ENCODE measurements around the gene PLD2.

Gene PLD2, protein sequence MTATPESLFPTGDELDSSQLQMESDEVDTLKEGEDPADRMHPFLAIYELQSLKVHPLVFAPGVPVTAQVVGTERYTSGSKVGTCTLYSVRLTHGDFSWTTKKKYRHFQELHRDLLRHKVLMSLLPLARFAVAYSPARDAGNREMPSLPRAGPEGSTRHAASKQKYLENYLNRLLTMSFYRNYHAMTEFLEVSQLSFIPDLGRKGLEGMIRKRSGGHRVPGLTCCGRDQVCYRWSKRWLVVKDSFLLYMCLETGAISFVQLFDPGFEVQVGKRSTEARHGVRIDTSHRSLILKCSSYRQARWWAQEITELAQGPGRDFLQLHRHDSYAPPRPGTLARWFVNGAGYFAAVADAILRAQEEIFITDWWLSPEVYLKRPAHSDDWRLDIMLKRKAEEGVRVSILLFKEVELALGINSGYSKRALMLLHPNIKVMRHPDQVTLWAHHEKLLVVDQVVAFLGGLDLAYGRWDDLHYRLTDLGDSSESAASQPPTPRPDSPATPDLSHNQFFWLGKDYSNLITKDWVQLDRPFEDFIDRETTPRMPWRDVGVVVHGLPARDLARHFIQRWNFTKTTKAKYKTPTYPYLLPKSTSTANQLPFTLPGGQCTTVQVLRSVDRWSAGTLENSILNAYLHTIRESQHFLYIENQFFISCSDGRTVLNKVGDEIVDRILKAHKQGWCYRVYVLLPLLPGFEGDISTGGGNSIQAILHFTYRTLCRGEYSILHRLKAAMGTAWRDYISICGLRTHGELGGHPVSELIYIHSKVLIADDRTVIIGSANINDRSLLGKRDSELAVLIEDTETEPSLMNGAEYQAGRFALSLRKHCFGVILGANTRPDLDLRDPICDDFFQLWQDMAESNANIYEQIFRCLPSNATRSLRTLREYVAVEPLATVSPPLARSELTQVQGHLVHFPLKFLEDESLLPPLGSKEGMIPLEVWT

DNA sequence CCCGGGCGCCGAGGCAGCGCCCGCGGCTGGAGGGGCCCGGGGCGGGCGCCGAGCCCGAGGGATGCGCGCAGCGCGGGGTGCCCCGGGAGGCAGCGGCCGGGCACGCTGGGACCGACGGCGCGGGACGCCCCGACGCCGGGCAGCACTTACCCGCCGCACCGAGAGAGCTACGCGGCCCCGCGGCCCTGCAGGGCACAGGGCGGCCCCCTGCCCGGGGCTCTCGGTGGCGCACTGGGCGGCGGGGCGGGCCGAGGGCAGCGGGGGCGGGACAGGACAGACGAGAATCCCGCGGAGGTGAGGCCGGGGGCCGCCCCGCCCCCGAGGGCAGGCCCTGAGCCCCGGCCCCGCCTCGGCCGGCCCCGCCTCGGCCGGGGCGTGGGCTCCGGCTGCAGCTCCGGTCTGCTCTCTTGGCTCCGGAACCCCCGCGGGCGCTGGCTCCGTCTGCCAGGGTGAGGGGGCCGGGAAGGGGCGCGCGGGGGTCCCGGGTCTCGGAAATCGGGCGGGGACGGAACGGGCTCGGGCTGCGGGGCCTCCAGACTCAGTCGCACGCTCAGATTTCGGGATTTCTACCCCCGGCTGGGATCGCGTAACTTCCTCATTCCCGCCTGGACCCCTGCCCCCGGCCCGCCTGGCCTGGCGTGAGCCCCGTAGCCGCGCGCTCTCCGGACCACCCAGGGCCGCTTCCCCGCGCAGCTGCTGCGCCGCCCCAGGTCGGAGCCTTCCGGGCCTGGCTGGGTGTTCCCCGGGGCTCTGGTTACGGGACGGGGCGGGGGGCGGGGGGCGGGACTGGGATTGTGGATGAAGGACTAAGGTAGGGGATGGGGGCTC, at the start of gene PLD2:
Gene PLD2 (plus strand): TSS at position 376 of the 828 bp plus-strand sequence. CDS start 621 bp downstream, outside the sequence.
- DNase-seq: no peak

DNA sequence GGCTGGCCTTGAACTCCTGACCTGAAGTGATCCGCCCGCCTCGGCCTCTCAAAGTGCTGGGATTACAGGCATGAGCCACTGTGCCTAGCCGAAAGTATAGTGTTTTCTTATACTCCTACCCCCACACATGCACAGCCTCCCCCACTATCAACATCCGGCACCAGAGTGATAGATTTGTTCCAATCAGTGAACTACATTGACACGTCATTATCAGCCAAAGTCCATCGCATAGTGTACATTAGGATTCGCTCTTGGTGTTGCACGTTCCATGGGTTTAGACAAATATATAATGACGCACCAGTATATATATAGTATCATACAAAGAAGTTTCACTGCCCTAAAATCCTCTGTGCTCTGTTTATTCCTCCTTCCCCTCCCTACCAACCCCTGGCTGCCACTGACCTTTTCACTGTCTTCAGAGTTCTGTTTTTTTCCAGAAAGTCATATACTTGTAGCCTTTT, 47.1 kb upstream of the PLD2 start:
- no peak for DNase-seq

DNA sequence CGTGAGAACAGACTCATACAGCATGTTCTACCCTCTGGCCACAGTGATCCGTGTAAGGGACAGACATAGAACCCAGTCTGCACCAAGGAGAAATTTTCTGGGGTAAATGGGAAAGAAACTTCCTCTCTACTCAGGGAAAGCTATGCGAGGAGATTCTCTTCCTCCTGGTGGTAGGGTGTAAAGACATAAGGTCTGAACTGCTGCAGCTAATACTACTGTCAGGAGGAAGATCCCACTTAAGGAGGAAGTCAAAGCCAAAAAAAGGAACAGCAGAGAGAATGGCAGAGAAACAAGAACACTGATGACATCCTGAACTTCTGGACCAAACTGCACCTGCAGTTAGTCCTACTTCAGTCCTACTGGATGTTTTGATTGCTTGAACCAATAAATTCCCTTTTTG, 42.4 kb upstream of the PLD2 start:
- DNase-seq: no peak

DNA sequence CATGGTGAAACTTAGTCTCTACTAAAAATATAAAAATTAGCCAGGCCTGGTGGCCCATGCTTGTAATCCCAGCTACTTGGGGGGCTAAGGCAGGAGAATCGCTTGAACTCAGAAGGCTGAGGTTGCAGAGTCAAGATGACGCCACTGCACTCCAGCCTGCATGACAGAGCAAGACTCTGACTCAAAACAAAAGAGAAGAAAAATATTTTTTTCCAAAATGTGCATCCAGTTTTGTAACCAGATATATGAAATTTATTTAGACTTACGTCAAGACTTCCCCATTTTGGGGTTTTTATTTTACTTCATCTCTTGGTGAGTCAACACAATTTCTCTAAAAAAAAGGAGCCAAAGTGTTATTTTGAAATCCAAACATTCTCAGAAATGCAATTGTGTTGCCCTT, 40.8 kb upstream of the PLD2 start:
- DNase-seq: no peak

DNA sequence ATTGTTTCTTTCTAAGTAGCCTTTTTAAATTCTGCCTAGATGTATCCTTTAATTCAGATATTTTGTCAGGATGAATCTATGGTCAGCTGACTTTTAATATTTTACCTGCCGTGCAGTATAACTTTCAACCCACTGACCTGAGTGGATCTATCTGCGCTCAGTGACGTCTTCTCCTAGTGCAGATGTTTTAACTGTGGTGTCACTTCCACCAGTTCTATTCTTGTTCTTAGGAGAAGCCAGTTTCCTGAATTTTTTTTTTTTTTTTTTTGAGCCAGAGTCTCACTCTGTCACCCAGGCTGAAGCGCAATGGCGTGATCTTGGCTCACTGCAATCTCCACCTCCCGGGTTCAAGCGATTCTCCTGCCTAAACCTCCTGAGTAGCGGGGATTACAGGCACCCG, 40.2 kb upstream of the PLD2 start:
- no peak for DNase-seq

DNA sequence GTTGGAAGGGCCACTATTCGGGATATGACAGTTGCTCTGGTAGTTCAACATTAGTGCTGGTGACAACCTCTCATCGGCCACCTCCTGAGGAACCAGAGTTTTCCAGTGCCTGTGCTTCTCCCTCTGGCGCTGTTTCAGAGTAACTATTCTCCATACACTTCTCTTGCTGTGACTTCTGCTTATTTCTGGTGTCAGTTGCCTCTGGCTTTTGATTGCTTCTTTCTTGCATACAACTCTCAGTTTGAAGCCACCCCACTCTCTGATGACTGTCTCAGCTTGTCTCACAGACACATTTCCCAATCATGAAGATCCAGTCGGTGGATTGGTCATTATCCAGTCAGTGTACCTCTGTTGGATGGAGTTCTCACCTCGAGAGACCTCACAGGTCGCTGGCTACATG, 38.7 kb upstream of the PLD2 start:
- DNase-seq: no peak

DNA sequence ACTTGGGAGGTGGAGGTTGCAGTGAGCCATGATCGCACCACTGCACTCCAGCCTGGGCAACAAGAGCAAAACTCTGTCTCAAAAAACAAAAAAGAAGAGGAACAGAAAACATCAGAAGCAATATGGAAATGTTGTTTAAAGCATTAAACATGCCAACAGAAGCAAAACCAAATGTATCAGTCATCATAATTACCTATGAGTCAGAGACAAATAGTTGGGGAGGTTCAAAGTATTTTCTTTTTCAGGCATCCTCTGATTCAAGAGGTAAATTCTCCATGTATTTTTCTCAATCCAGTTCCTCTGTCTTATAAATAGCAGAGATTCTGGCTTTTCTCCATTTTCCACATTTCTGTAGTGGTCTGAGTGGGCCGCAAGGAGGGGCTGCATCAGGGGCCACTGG, 37.3 kb upstream of the PLD2 start:
- DNase-seq: no peak

DNA sequence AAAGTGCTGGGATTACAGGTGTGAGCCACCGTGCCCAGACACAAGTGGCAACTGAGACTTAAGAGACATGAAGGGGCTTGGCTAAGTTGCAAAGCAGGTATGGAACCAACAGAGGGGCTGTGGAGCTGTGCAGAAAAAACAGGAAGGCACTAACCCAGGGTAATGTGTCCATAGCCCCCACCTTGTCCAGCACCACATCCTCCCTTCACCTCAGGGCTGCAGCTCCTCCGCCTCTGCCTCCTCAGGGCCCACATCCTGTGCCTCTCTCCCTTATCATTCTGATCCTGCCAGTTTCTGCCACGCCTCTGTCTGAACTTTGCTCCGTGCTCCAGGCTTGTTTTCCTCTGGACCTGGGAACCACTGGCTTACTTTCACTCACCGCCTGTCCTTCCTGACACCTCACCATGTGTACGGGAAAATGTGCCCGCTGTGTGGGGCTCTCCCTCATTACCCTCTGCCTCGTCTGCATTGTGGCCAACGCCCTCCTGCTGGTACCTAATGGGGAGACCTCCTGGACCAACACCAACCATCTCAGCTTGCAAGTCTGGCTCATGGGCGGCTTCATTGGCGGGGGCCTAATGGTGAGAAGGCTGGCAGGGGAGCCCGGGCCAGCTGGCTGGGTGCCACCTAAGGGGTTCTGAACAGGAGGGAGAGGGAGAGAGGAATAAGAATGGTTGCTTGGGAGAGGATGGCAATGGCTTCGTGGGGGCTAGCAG, 35.3 kb upstream of the PLD2 start, which contains the start of gene TM4SF5:
Gene TM4SF5 (plus strand): TSS at position 368 of the 716 bp plus-strand sequence. CDS start 37 bp downstream, at position 405.
- no peak for DNase-seq

DNA sequence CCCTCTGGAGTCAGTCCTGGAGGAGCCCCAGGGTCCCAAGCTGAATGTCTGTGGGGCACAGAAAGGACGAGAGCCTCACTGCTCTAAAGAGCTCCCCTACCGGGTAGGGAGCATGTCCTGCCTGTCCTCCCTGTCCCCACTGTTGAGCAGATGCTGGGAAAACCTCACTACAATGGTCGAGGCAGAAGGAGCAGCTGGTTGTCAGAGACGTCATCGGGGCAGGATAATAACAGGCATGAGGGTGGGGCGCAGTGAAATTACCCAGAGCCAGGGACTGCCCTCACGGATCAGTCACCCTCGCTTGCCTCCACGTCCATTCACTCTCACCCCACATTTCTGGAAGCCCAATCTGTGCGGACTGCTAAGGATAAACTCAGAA, 34.7 kb upstream of the PLD2 start:
- no peak for DNase-seq

DNA sequence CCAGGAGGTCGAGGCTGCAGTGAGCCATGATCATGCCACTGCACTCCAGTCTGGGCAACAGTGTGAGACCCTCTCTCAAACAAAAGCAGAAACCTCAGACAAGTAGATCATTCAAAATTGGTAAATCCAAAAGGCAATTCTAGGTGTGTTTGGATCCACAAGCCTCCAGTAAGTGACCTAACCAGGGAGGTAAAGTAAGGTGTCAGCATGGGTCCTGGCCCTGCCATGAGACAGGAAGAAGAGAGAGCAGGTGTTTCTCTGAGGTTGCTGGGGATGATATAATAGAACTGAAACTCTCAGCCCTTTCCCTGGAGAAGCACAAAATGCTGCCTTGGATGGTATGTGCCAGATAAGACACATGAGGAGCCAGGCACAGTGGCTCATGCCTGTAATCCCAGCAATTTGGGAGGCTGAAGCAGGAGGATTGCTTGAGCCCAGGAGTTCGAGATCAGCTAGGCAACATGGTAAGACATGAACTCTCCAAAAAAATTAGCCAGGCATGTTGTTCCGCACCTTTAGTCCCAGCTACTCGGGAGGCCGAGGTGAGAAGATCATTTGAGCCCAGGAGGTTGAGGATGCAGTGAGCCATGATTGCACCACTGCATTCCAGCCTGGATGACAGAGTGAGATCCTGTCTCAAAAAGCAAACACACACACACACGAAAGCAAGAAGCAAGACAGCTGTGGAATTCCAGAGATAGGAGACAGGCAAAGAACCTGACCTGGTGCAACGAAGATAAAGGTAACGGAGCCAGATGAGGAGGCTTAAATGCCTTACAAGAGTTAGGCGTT, 28.8 kb upstream of the PLD2 start:
- no peak for DNase-seq

DNA sequence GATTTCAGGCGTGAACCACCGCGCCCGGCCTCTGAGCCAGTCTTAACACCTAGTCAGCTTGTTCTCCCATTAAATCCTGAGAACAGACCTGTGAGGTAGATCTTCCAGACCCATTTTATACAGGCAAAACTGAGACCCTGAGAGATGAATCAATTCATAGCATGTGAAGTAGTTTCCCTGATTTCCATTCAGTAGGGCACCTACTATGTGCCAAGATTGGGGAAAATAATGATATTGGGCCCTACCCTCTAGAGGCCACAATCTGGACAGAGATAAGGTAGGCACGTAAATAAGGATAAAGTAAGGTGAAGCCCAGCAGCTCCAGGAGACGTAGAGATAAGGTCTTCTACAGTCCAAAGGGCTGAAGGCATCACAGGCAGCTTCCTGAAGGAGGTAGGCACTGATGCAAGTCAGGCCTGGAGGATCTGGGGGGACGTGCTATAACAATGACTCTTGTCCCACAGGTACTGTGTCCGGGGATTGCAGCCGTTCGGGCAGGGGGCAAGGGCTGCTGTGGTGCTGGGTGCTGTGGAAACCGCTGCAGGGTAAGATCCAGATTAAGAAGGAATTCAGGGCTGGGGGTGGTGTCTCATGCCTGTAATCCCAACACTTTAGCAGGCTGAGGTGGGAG, 26.5 kb upstream of the PLD2 start:
- no peak for DNase-seq

DNA sequence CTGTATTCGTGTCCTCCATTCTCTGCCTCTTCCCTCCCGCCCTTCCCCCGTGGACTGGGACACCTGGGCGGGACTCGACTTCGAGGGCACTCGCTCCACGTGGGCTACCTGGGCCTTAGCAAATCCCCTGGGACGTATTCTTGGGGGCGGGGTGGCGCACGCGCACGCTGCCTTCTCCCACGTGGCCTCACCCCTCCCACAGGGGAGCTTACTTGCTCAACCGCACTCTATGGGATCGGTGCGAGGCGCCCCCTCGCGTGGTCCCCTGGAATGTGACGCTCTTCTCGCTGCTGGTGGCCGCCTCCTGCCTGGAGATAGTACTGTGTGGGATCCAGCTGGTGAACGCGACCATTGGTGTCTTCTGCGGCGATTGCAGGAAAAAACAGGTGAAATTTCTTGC, 24.3 kb upstream of the PLD2 start:
- no peak for DNase-seq

DNA sequence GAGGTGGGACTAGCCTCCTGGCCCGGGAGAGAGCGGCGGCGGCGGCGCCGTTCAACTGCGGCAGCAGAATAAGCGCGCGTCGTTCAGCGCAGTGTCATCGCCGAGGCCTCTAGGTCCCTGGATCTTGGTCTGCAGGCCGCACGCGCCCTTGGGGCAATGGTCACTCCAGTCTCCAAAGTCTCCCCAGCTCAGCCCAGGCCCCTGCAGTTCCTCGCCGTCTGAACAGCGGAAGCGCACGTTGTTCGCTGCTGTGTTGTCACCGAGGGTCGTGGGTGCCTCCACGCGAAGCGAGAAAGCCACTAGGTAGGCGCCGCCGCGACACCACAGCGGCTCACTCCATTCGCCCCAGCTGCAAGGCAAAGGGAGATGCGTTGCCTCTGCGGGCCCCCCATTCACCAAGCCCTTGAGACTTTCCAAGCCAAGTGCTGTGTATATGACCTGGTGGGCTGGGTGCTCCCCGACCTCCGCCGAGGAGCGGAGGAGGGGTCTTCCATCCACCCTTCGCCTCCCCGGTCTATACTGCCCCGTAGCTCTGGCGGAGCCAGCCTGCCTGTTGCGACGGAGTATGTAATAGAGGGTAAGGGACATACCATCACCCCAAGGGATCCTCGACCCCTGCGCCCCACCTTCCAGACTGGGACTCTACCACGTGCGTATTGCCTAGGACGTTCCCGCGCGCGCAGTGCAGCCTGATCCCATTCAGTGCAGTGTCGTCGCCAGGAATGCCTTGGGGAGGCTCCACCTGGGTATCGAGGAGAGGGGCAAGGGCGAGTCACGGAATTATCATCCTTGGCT, 21.4 kb upstream of the PLD2 start:
- no peak for DNase-seq

DNA sequence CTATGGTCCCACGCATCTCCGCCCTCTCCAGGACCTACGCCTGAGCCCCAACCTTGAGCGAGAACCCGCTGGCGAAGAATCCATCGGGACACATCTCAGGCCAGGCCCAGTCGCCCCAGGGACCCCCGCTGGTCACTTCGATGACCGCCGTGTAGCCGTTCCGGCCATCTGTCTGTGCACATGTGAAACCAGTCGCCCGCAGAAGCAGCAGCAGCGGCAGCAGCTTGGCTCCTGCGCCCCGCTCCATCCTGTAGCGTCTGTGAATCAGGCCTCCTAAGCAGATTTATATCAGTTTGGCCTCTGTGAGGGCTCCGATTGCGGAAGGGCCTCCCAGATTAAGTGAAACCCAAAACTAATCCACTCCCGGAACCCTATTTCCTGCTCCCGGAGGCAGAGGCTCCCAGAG, 20.8 kb upstream of the PLD2 start, which contains the start of gene VMO1:
Gene VMO1 (minus strand): TSS at position 259 of the 406 bp plus-strand sequence. CDS start 12 bp downstream, at position 247.
- DNase-seq: no peak

DNA sequence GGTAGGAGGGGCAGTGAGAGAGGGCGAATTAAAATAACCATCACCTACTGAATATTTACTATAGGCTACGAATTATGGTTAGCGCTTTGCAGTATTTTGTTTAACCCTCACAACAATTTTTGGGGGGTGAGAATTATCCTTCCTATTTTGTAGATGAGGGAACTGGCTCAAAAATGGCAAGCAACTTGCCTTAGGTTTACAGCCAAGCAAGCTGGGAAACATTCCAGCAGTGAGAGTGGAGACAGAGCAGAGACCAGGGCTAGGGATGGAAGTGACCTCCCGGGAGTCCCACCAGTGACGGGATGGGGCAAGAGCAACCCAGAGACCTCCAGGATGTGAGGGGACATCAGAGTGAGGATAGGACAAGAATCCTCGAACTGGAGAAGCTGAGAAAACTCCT, 20.4 kb upstream of the PLD2 start:
- DNase-seq: no peak

DNA sequence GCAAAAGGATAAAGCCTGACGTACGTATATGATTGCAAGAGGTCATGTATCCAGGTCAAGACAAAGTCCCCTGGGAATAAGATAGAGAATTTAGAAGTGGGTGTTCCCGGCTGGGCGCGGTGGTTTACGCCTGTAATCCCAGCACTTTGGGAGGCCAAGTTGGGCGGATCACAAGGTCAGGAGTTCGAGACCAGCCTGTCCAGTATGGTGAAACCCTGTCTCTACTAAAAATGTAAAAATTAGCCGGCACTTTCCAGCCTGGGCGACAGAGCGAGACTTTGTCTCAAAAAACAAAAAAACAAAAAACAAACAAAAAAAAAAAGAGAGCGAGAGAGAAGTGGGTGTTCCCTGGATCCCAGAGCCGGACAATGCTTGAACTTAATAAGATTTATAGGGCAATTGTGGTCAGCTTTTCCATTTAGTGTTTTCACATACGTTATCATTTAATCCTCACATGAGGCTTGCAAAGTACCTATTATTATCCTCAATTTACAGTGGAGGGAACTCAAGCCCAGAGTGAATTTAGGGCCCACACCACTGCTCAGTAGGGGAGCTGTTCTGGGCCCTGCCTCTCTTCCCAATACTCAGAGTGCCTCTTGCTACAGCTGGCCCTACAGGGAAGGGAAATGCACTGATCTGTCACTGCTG, 18.7 kb upstream of the PLD2 start:
- no peak for DNase-seq

DNA sequence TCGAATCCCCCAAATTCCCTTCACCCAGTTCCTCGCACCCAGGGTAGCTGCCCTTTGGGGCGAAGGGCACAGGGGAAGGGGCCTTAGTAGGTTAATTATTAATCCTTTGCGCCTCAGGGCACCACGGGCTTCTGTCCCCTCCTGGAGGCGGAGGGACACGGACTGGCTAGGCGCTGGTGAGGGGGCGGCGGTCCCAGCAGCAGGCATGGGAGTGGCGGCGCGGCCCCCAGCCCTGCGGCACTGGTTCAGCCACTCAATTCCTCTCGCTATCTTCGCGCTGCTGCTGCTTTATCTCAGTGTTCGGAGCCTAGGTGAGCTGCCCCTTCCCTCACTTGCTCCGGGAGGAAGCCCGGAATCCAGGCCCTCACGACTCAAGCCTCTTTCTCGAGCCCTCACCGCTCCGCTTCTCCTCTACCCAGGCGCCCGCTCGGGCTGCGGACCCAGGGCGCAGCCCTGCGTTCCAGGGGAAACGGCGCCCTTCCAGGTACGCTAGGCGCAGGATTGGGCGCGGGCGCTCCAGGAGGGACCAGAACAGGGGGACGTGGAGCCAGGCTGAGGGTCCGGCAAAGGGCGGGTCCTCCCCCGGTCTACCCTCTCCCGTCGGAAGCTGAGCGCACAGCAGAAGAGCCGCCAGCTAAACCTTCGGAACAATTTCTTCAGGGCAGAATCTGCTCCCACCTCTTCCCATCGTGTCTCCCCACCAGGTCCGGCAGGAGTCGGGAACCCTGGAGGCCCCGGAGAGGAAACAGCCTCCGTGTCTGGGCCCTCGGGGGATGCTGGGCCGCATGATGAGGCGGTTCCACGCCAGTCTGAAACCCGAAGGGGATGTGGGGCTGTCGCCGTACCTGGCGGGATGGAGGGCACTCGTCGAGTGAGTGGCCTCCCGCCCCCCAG, 17.9 kb upstream of the PLD2 start, which contains the start of gene GLTPD2:
Gene GLTPD2 (plus strand): TSS at position 158 of the 894 bp plus-strand sequence. CDS start 48 bp downstream, at position 206.
- no peak for DNase-seq

DNA sequence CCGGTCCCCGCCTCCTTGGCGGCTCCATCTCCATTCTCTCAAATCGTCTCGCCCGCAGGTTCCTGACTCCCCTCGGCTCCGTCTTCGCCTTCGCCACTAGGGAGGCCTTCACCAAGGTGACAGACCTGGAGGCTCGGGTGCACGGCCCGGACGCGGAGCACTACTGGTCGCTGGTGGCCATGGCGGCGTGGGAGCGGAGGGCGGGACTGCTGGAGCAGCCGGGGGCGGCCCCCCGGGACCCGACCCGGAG, 17.3 kb upstream of the PLD2 start:
- DNase-seq: no peak

Measured in KG1 (cell line).